A673 (cell line): Measurements from ENCODE around the gene GOLGA7B. TPM values are rescaled to one million over a fixed set of nuclear protein-coding genes. Genes with fewer than 3 reads are reported as not detected.

Source experiments
- BruUV-seq: library from RNA; stranded (reverse); fragments of 400-500 nt; replicated peaks from 2 replicates; lab custom pipeline; 2021; lab: Mats Ljungman, UMichigan
- CTCF ChIA-PET: fragments of 300-600 bp; sonication (Branson Sonifier 250); formaldehyde crosslinking; loops from one replicate; lab custom pipeline; 2022; ENCODE audit warnings: antibody characterized with exemption; lab: Charles Lee
- POLR2A ChIA-PET: fragments of 300-600 bp; sonication (Branson Sonifier 250); formaldehyde crosslinking; loops from one replicate; lab custom pipeline; 2022; ENCODE audit warnings: antibody characterized with exemption; ENCODE audit not compliant: low non-redundant PET; lab: Charles Lee
- DNase-seq: peaks from one replicate; pipeline ENCODE4 v3.0.0-alpha.2; 2015; ENCODE audit warnings: low spot score
- H3K27ac ChIP-seq: fragments of 200-600 bp; sonication (generic); 2 replicates; pipeline ENCODE4 v1.5.1; 2016; ENCODE audit warnings: mixed run types, low read depth, mild to moderate bottlenecking, mixed read lengths, antibody characterized with exemption, low read length; ENCODE audit not compliant: poor library complexity, severe bottlenecking
- H3K27me3 ChIP-seq: fragments of 200-600 bp; sonication (generic); replicated peaks from 2 replicates; pipeline ENCODE4 v1.6.1; 2017; ENCODE audit warnings: mixed run types, low read depth, mild to moderate bottlenecking, mixed read lengths, antibody characterized with exemption, low read length; ENCODE audit not compliant: insufficient read depth, poor library complexity
- H3K36me3 ChIP-seq: fragments of 200-600 bp; sonication (generic); 2 replicates; pipeline ENCODE4 v1.6.1; 2016; ENCODE audit warnings: mixed run types, mild to moderate bottlenecking, mixed read lengths, antibody characterized with exemption, low read length; ENCODE audit not compliant: insufficient read depth, poor library complexity, severe bottlenecking
- H3K4me1 ChIP-seq: fragments of 200-600 bp; sonication (generic); 2 replicates; pipeline ENCODE4 v1.6.1; 2017; ENCODE audit warnings: mixed run types, mild to moderate bottlenecking, mixed read lengths, antibody characterized with exemption, low read length; ENCODE audit not compliant: insufficient read depth, poor library complexity, severe bottlenecking
- H3K4me3 ChIP-seq: fragments of 200-600 bp; sonication (generic); 2 replicates; pipeline ENCODE4 v1.5.1; 2016; ENCODE audit warnings: low read depth, mixed run types, mild to moderate bottlenecking, mixed read lengths, low read length; ENCODE audit not compliant: poor library complexity, severe bottlenecking
- H3K9me3 ChIP-seq: fragments of 200-600 bp; sonication (generic); 2 replicates; pipeline ENCODE4 v1.6.1; 2016; ENCODE audit warnings: mixed run types, low read depth, mild to moderate bottlenecking, mixed read lengths, antibody characterized with exemption, low read length; ENCODE audit not compliant: poor library complexity, severe bottlenecking
- EZH2 ChIP-seq: fragments of 200-600 bp; sonication (generic); IDR thresholded peaks from 2 replicates; pipeline ENCODE4 v1.6.1; 2017; ENCODE audit warnings: borderline replicate concordance, low read depth, mild to moderate bottlenecking, mixed read lengths, antibody characterized with exemption, low read length; ENCODE audit not compliant: poor library complexity, severe bottlenecking
- intact Hi-C: fragments of 100-400 bp; cut with micrococcal nuclease; formaldehyde crosslinking; loops from one replicate; pipeline ENCODE4 v1.10.0; 2022; ENCODE audit not compliant: unreplicated experiment
- total RNA-seq: library from RNA; stranded (reverse); gene quantifications from 2 replicates; pipeline ENCODE4 v1.2.3, GENCODE V29; 2021
- TF ChIP-seq, protein P1 (sequence below): fragments of 300-800, 200-600 bp; sonication (generic); conservative IDR thresholded peaks from 2 replicates; pipeline ENCODE4 v1.5.1; 2017; ENCODE audit warnings: low read depth, mild to moderate bottlenecking, antibody characterized with exemption, low read length, moderate library complexity, mixed read lengths

The GOLGA7B gene
- total RNA-seq, 1 experiment from 2014 or later: 0.64 TPM

DNA sequence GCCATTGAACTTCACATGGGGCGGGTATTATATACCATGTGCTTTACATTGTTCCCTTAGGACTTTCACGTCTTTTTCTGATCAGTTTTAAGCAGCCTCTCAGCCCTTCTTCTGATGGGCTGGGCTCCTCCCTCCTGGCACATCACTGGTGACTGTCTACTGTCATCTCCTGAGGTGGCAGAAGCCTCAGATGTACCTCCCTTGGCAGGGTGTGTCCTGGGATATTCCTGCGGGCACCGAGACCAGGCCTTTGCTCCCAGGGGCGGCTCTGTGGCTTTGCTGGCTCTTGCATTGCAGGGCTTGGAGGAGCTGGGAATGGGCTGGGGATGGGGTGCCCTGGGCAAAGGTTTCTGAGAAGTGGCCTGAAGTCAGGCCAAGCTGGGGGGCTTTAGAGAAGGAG is 34.6 kb upstream of the GOLGA7B start:
- POLR2A ChIA-PET: no interaction called here
- Histone ChIP-seq H3K27me3 (no peaks in the 10 kb centered on the region), H3K9me3 (no peaks in the 10 kb centered on the region), H3K4me3 (no peak overlapping the region), H3K4me1 (peaks cover 7% of the 10 kb centered on the region), H3K27ac (no peak overlapping the region), H3K36me3 (no peaks in the 10 kb centered on the region)
- CTCF ChIA-PET: no interaction called here
- intact Hi-C loops: no loop called here
- no peak for TF ChIP-seq EZH2
- TF ChIP-seq, protein P1, sequence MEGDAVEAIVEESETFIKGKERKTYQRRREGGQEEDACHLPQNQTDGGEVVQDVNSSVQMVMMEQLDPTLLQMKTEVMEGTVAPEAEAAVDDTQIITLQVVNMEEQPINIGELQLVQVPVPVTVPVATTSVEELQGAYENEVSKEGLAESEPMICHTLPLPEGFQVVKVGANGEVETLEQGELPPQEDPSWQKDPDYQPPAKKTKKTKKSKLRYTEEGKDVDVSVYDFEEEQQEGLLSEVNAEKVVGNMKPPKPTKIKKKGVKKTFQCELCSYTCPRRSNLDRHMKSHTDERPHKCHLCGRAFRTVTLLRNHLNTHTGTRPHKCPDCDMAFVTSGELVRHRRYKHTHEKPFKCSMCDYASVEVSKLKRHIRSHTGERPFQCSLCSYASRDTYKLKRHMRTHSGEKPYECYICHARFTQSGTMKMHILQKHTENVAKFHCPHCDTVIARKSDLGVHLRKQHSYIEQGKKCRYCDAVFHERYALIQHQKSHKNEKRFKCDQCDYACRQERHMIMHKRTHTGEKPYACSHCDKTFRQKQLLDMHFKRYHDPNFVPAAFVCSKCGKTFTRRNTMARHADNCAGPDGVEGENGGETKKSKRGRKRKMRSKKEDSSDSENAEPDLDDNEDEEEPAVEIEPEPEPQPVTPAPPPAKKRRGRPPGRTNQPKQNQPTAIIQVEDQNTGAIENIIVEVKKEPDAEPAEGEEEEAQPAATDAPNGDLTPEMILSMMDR: no peak
- BruUV-seq: no TSS peak
- DNase-seq: no peak

DNA sequence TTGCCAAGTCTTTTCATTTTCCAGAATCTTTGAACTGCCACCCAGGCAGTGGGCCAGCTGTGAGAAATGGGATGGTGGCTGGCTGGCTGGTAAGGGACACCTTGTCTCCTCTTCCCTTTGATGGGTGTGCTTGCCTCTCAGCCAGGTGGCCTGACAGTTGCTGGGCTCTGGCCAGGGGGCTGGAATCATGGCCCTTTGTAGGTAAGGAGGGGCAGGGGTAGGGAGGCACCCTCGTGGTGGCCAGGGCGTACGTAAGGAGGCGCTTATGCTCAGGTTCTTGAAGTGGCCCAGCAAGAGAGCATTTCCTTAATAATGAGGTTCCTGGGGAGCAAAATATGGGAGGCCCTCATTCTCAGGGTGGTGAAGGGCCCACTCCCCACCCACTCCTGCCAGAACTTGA is 33.0 kb upstream of the GOLGA7B start:
- no peak overlapping the region for H3K4me3 ChIP-seq
- H3K27ac ChIP-seq: no peak overlapping the region
- H3K27me3 ChIP-seq: no peaks in the 10 kb centered on the region
- no TSS peak for BruUV-seq
- DNase-seq: no peak
- TF ChIP-seq EZH2: no peak
- TF ChIP-seq, protein P1: no peak
- H3K4me1 ChIP-seq: peaks cover 7% of the 10 kb centered on the region
- ChIA-PET POLR2A (no interaction called here), CTCF (no interaction called here)
- no peaks in the 10 kb centered on the region for H3K9me3 ChIP-seq
- intact Hi-C loops: no loop called here
- H3K36me3 ChIP-seq: no peaks in the 10 kb centered on the region

DNA sequence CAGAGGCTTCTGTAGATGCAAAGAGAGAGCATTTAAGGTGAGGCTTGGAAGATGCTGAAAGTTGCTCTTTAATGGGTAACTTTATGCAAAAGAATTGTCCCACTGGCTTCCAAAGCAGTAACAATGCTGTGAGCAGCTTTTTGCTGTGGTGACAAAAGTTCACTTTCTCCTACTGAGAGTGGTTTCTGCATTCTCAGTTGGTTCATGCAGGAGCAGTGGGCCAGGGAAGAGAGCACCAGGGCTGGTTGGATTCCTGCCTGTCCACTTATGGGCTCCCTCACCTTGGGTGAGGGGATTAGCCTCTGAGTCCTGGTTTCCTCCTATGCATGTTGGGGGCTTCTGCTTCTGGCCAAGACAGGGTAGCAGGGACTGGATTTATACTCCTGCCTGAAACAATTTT is 31.1 kb upstream of the GOLGA7B start:
- POLR2A ChIA-PET: no interaction called here
- Histone ChIP-seq H3K27ac (no peak overlapping the region), H3K4me3 (no peak overlapping the region), H3K36me3 (no peaks in the 10 kb centered on the region), H3K4me1 (no peaks in the 10 kb centered on the region), H3K9me3 (no peaks in the 10 kb centered on the region), H3K27me3 (no peaks in the 10 kb centered on the region)
- BruUV-seq: no TSS peak
- CTCF ChIA-PET: no interaction called here
- TF ChIP-seq EZH2: no peak
- TF ChIP-seq, protein P1: no peak
- intact Hi-C loops: no loop called here
- DNase-seq: no peak
